Effector memory CD8-positive, alpha-beta T cell (primary cell): ENCODE results near the gene SLC44A5.
"Not testable (repeated sequence)": the region's sequence is repeated elsewhere in the genome, so short reads cannot be mapped to it uniquely, and the experiment has no call there.

ENCODE experiments used
- ATAC-seq: fragments of 150-1000 bp; cut with Tn5 transposase; replicated peaks from 2 replicates; pipeline ENCODE4 v1.10.0; 2021; ENCODE audit warnings: mild to moderate bottlenecking, moderate library complexity
- DNase-seq, 3 experiments: peaks; one replicate each; pipeline ENCODE4 v3.0.0; 2021
- H3K27ac Mint-ChIP-seq, 2 donors: one replicate each; pipeline ENCODE4 v1.8.0; 2022; ENCODE audit warnings: mild to moderate bottlenecking in 2 of 2, mixed read lengths in 2 of 2, moderate library complexity in 2 of 2
- H3K27me3 Mint-ChIP-seq, 2 donors: one replicate each; pipeline ENCODE4 v1.8.0; 2022; ENCODE audit warnings: mixed read lengths in 2 of 2
- H3K36me3 Mint-ChIP-seq: one replicate; pipeline ENCODE4 v1.8.0; 2022; ENCODE audit warnings: mild to moderate bottlenecking, moderate library complexity, mixed read lengths; ENCODE audit not compliant: insufficient read depth
- H3K4me1 Mint-ChIP-seq, 2 donors: one replicate each; pipeline ENCODE4 v1.8.0; 2022; ENCODE audit warnings: low read depth in 2 of 2, mixed read lengths in 2 of 2
- H3K4me3 Mint-ChIP-seq, 2 donors: one replicate each; pipeline ENCODE4 v1.8.0; 2022; ENCODE audit warnings: mild to moderate bottlenecking in 2 of 2, mixed read lengths in 2 of 2, moderate library complexity in 2 of 2
- H3K9me3 Mint-ChIP-seq, 2 donors: one replicate each; pipeline ENCODE4 v1.8.0; 2022; ENCODE audit warnings: mixed read lengths in 2 of 2
- total RNA-seq, 9 experiments: gene quantifications; one replicate each; lab custom pipeline; 2026; lab: John Stamatoyannopoulos, UW

The SLC44A5 gene
- 0 to 4.2 (median 0.21) reads per million in 9 experiments for total RNA-seq

- Mint-ChIP-seq H3K27ac (no peak within 1 kb of the TSS), H3K9me3 (peaks cover 0 to 1% of the 10 kb centered on the region in 2 donors), H3K36me3 (no peaks in the 10 kb centered on the region), H3K4me3 (no peak within 1 kb of the TSS), H3K27me3 (peaks cover 45 to 67% of the 10 kb centered on the region in 2 donors), H3K4me1 (peaks cover 9 to 11% of the 10 kb centered on the region in 2 donors)
- DNase-seq (no peak), ATAC-seq (no peak)
Observed at GRCh38 chr1:75611014-75611413, at the start of gene SLC44A5. TSS of gene SLC44A5 (minus strand) at chr1:75611114. CDS start at chr1:75541447, 69,667 bp downstream.

- DNase-seq (no peak), ATAC-seq (no peak)
- no peaks in the 10 kb centered on the region for H3K4me1 Mint-ChIP-seq
- peaks cover 22 to 29% of the 10 kb centered on the region in 2 donors for H3K27me3 Mint-ChIP-seq
- no peaks in the 10 kb centered on the region for H3K36me3 Mint-ChIP-seq
- H3K27ac Mint-ChIP-seq: no peak overlapping the region
- peaks cover 4 to 6% of the 10 kb centered on the region in 2 donors for H3K9me3 Mint-ChIP-seq
- H3K4me3 Mint-ChIP-seq: no peak overlapping the region
Observed at GRCh38 chr1:75655931-75656330, 45.0 kb upstream of the SLC44A5 start.

- not testable (repeated sequence) for H3K36me3 Mint-ChIP-seq, H3K4me3 Mint-ChIP-seq, ATAC-seq, H3K4me1 Mint-ChIP-seq, DNase-seq, H3K9me3 Mint-ChIP-seq, H3K27ac Mint-ChIP-seq
- H3K27me3 Mint-ChIP-seq: peaks cover 16 to 18% of the 10 kb centered on the region in 2 donors
Observed at GRCh38 chr1:75647183-75647582, 36.3 kb upstream of the SLC44A5 start.

GRCh38 chr1:75645153-75645552, 34.2 kb upstream of the SLC44A5 start:
- not testable (repeated sequence) for ATAC-seq, DNase-seq, H3K27ac Mint-ChIP-seq, H3K36me3 Mint-ChIP-seq, H3K4me1 Mint-ChIP-seq, H3K9me3 Mint-ChIP-seq, H3K4me3 Mint-ChIP-seq, H3K27me3 Mint-ChIP-seq

- DNase-seq: no peak
- peaks cover 0 to 6% of the 10 kb centered on the region in 2 donors for H3K27me3 Mint-ChIP-seq
- H3K9me3 Mint-ChIP-seq: no peaks in the 10 kb centered on the region
- ATAC-seq: no peak
- H3K4me3 Mint-ChIP-seq: no peak overlapping the region
- no peaks in the 10 kb centered on the region for H3K4me1 Mint-ChIP-seq
- no peak overlapping the region for H3K27ac Mint-ChIP-seq
- no peaks in the 10 kb centered on the region for H3K36me3 Mint-ChIP-seq
Observed at GRCh38 chr1:75643460-75643859, 32.5 kb upstream of the SLC44A5 start.

GRCh38 chr1:75641325-75641724, 30.4 kb upstream of the SLC44A5 start:
- H3K27me3 Mint-ChIP-seq: peaks cover 0 to 6% of the 10 kb centered on the region in 2 donors
- ATAC-seq: no peak
- H3K4me1 Mint-ChIP-seq: no peaks in the 10 kb centered on the region
- no peak overlapping the region for H3K27ac Mint-ChIP-seq
- DNase-seq: no peak
- no peak overlapping the region for H3K4me3 Mint-ChIP-seq
- no peaks in the 10 kb centered on the region for H3K36me3 Mint-ChIP-seq
- H3K9me3 Mint-ChIP-seq: no peaks in the 10 kb centered on the region

GRCh38 chr1:75640137-75640536, 29.2 kb upstream of the SLC44A5 start:
- no peaks in the 10 kb centered on the region for H3K9me3 Mint-ChIP-seq
- ATAC-seq (no peak), DNase-seq (no peak)
- H3K27ac Mint-ChIP-seq: no peak overlapping the region
- H3K4me3 Mint-ChIP-seq: no peak overlapping the region
- H3K27me3 Mint-ChIP-seq: peaks cover 0 to 6% of the 10 kb centered on the region in 2 donors
- no peaks in the 10 kb centered on the region for H3K36me3 Mint-ChIP-seq
- H3K4me1 Mint-ChIP-seq: no peaks in the 10 kb centered on the region

GRCh38 chr1:75632350-75632949, 21.5 kb upstream of the SLC44A5 start:
- Mint-ChIP-seq H3K36me3 (no peaks in the 10 kb centered on the region), H3K4me3 (no peak overlapping the region), H3K27me3 (peaks cover 5 to 16% of the 10 kb centered on the region in 2 donors), H3K9me3 (no peaks in the 10 kb centered on the region), H3K4me1 (no peaks in the 10 kb centered on the region), H3K27ac (no peak overlapping the region)
- no peak for DNase-seq
- ATAC-seq: no peak

GRCh38 chr1:75630998-75631397, 20.1 kb upstream of the SLC44A5 start:
- H3K27ac Mint-ChIP-seq: no peak overlapping the region
- no peaks in the 10 kb centered on the region for H3K4me1 Mint-ChIP-seq
- H3K4me3 Mint-ChIP-seq: no peak overlapping the region
- H3K9me3 Mint-ChIP-seq: no peaks in the 10 kb centered on the region
- peaks cover 5 to 28% of the 10 kb centered on the region in 2 donors for H3K27me3 Mint-ChIP-seq
- DNase-seq (no peak), ATAC-seq (no peak)
- H3K36me3 Mint-ChIP-seq: no peaks in the 10 kb centered on the region

GRCh38 chr1:75630004-75630594, 19.2 kb upstream of the SLC44A5 start:
- H3K27me3 Mint-ChIP-seq: peaks cover 9 to 33% of the 10 kb centered on the region in 2 donors
- H3K27ac Mint-ChIP-seq: no peak overlapping the region
- ATAC-seq: no peak
- H3K4me3 Mint-ChIP-seq: no peak overlapping the region
- H3K9me3 Mint-ChIP-seq: no peaks in the 10 kb centered on the region
- H3K4me1 Mint-ChIP-seq: no peaks in the 10 kb centered on the region
- H3K36me3 Mint-ChIP-seq: no peaks in the 10 kb centered on the region
- no peak for DNase-seq

- Mint-ChIP-seq H3K9me3 (peaks cover 0 to under 1% of the 10 kb centered on the region in 2 donors), H3K4me3 (no peak overlapping the region), H3K36me3 (no peaks in the 10 kb centered on the region), H3K4me1 (no peaks in the 10 kb centered on the region), H3K27me3 (peaks cover 8 to 45% of the 10 kb centered on the region in 2 donors), H3K27ac (no peak overlapping the region)
- DNase-seq (no peak), ATAC-seq (no peak)
Observed at GRCh38 chr1:75625795-75626194, 14.9 kb upstream of the SLC44A5 start.

- DNase-seq (no peak), ATAC-seq (no peak)
- no peak overlapping the region for H3K27ac Mint-ChIP-seq
Observed at GRCh38 chr1:75618382-75618781, 7.5 kb upstream of the SLC44A5 start.

GRCh38 chr1:75616436-75617433, 5.8 kb upstream of the SLC44A5 start:
- no peak for DNase-seq
- peak overlapping the region; percentile 36 to 56 for H3K4me3 Mint-ChIP-seq
- H3K27ac Mint-ChIP-seq: no peak overlapping the region

More at GRCh38 chr1:75618382-75618781, 7.5 kb upstream of the SLC44A5 start:
- H3K27me3 Mint-ChIP-seq: peaks cover 53 to 71% of the 10 kb centered on the region in 2 donors
- H3K4me3 Mint-ChIP-seq: no peak overlapping the region
- peaks cover 0 to 1% of the 10 kb centered on the region in 2 donors for H3K9me3 Mint-ChIP-seq
- no peaks in the 10 kb centered on the region for H3K36me3 Mint-ChIP-seq
- H3K4me1 Mint-ChIP-seq: peaks cover 9 to 15% of the 10 kb centered on the region in 2 donors

More at GRCh38 chr1:75616436-75617433, 5.8 kb upstream of the SLC44A5 start:
- Mint-ChIP-seq H3K9me3 (peaks cover 0 to 1% of the 10 kb centered on the region in 2 donors), H3K36me3 (no peaks in the 10 kb centered on the region), H3K27me3 (peaks cover 60 to 85% of the 10 kb centered on the region in 2 donors), H3K4me1 (peaks cover 9 to 15% of the 10 kb centered on the region in 2 donors)
- ATAC-seq: no peak
